A549 (cell line): Measurements from ENCODE around the gene ASXL2.

Experiments
- CHD2 ChIP-seq: fragments of 150-350 bp; IDR thresholded peaks from 2 replicates; pipeline ENCODE4 v1.6.1; 2014; ENCODE audit warnings: low read length; ENCODE audit not compliant: partially characterized antibody
- CTCF ChIP-seq: fragments of >200 bp; sonication (Bioruptor Twin); formaldehyde crosslinking; IDR thresholded peaks from 3 replicates; pipeline ENCODE4 v1.5.1; 2016
- EP300 ChIP-seq, 2 experiments: fragments of >200 bp; sonication (Bioruptor Twin); formaldehyde crosslinking; IDR thresholded peaks; 2 replicates in 1 of 2; 3 replicates in 1 of 2; pipeline ENCODE4 v1.6.1; 2016 to 2017
- JUN ChIP-seq, 2 experiments: fragments of >200 bp; sonication (Bioruptor Twin); formaldehyde crosslinking; IDR thresholded peaks; 2 replicates in 1 of 2; 3 replicates in 1 of 2; pipeline ENCODE4 v1.6.1; 2016 to 2017
- KDM1A ChIP-seq: fragments of 200-600 bp; sonication (generic); IDR thresholded peaks from 2 replicates; pipeline ENCODE4 v1.6.1; 2016; ENCODE audit warnings: low read depth, mild to moderate bottlenecking
- MAX ChIP-seq: IDR thresholded peaks from 2 replicates; pipeline ENCODE4 v1.6.1; 2012
- REST ChIP-seq: fragments of 200-600 bp; sonication (generic); IDR thresholded peaks from 2 replicates; pipeline ENCODE4 v1.6.1; 2016; ENCODE audit warnings: antibody characterized with exemption, mild to moderate bottlenecking, moderate library complexity
- SREBF2 ChIP-seq: fragments of 450-650 bp; IDR thresholded peaks from 2 replicates; pipeline ENCODE4 v1.6.1; 2014; ENCODE audit warnings: mild to moderate bottlenecking, moderate library complexity
- USF2 ChIP-seq: fragments of 450-650 bp; IDR thresholded peaks from 2 replicates; pipeline ENCODE4 v1.6.1; 2014; ENCODE audit warnings: antibody characterized with exemption

GRCh38 chr2:25832897-25833296, 45.4 kb downstream of the ASXL2 start:
- TF ChIP-seq MAX (no peak), CHD2 (no peak), CTCF (no peak), KDM1A (no peak), REST (no peak), JUN (IDR thresholded peaks at IDR 0.05) (no peak), EP300 (IDR thresholded peaks at IDR 0.05) (no peak), SREBF2 (no peak), USF2 (no peak)
